Measurements from ENCODE around the gene PINLYP.
A peak's percentile ranks its signal among the peaks of the same experiment; 100 is the strongest.

DNA sequence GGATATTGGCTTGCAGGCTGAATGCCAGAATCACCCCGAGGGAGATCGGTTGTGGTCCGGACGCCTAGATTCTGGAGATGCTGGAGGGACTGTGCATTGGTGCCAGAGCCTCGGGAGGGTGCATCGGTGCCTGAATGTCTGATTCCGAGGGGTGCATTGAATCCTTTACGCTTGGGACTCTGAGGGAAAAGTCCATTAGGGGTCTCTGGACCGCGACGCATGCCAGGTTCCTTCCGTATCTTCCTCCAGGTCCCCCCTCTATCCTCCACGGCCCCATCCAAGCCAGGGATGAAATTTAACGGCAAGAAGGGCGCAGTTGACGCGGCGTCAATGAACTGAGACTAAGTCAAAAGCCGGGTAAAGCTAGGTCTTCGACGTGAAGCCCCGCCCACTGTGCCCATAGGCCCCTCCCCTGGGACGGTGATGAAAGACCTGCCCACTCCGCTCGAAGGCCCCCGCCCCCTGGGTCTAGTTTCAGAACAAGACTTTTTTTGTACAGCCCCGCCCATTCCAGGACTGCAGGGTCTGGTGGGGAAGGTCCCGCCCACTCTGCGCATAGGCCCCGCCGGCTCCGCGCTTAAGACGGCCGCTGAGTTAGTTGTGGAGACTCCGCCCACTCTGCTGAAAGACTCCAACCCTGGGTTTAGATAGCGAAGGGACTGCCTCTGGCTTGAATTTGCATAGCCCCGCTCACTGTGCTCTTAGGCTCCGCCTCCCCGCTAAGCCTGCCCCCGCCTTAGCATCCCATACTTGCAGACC is 41.9 kb upstream of the PINLYP start:
- peak in 1 of 2 donors; percentile 44 for TF ChIP-seq POLR2A (IDR thresholded peaks at IDR 0.05)
- TF ChIP-seq, protein P1, sequence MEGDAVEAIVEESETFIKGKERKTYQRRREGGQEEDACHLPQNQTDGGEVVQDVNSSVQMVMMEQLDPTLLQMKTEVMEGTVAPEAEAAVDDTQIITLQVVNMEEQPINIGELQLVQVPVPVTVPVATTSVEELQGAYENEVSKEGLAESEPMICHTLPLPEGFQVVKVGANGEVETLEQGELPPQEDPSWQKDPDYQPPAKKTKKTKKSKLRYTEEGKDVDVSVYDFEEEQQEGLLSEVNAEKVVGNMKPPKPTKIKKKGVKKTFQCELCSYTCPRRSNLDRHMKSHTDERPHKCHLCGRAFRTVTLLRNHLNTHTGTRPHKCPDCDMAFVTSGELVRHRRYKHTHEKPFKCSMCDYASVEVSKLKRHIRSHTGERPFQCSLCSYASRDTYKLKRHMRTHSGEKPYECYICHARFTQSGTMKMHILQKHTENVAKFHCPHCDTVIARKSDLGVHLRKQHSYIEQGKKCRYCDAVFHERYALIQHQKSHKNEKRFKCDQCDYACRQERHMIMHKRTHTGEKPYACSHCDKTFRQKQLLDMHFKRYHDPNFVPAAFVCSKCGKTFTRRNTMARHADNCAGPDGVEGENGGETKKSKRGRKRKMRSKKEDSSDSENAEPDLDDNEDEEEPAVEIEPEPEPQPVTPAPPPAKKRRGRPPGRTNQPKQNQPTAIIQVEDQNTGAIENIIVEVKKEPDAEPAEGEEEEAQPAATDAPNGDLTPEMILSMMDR (IDR thresholded peaks at IDR 0.05): no peak

Data from tibial nerve (tissue), 3 donors.